K562 (cell line): ENCODE results near the gene AHCY. TPM values are rescaled to one million over a fixed set of nuclear protein-coding genes. Genes with fewer than 3 reads are reported as not detected.

Experiments used
- ARHGAP35 ChIP-seq: fragments of 450-650 bp; IDR thresholded peaks from 2 replicates; pipeline ENCODE4 v1.6.1; 2018; ENCODE audit not compliant: partially characterized antibody
- ARNT ChIP-seq, 2 experiments: fragments of 450-650 bp; IDR thresholded peaks; 2 replicates each; pipeline ENCODE4 v1.6.1; 2016; ENCODE audit warnings: mild to moderate bottlenecking in 1 of 2
- BHLHE40 ChIP-seq: IDR thresholded peaks from 2 replicates; pipeline ENCODE4 v1.6.1; 2011; ENCODE audit warnings: low read length, improper control_type of control experiment
- CBX5 ChIP-seq: IDR thresholded peaks from 2 replicates; pipeline ENCODE4 v1.6.1; 2014; ENCODE audit warnings: low read depth, borderline replicate concordance
- CREB1 ChIP-seq, 2 experiments: sonication (generic) in 1 of 2; formaldehyde crosslinking in 1 of 2; IDR thresholded peaks; 2 replicates each; pipeline versions ENCODE4 v1.6.1 to v1.8.0; 2012 to 2022; ENCODE audit warnings: inconsistent platforms in 1 of 2, mild to moderate bottlenecking in 1 of 2, missing genetic modification reagents in 1 of 2, moderate library complexity in 1 of 2
- CTBP1 ChIP-seq: fragments of 450-650 bp; IDR thresholded peaks from 2 replicates; pipeline ENCODE4 v1.6.1; 2016; ENCODE audit warnings: borderline replicate concordance
- DACH1 ChIP-seq: fragments of 450-650 bp; IDR thresholded peaks from 2 replicates; pipeline ENCODE4 v1.6.1; 2018; ENCODE audit not compliant: partially characterized antibody
- EZH2 ChIP-seq: IDR thresholded peaks from 2 replicates; pipeline ENCODE4 v1.6.1; 2012; ENCODE audit warnings: low read depth, mild to moderate bottlenecking, inconsistent platforms, low read length, borderline replicate concordance
- FOSL1 ChIP-seq: fragments of 200-800 bp; sonication (Bioruptor generic); conservative IDR thresholded peaks from 2 replicates; pipeline ENCODE4 v1.6.1; 2016; ENCODE audit warnings: missing genetic modification characterization, missing compliant biosample characterization
- GABPB1 ChIP-seq: sonication (generic); formaldehyde crosslinking; IDR thresholded peaks from 2 replicates; pipeline ENCODE4 v1.8.0; 2022; ENCODE audit warnings: mild to moderate bottlenecking, missing genetic modification reagents
- KDM1A ChIP-seq, 2 experiments: fragments of 450-650 bp; IDR thresholded peaks; 2 replicates each; pipeline ENCODE4 v1.6.1; 2016; ENCODE audit warnings: mild to moderate bottlenecking in 2 of 2
- L3MBTL2 ChIP-seq: fragments of 450-650 bp; IDR thresholded peaks from 2 replicates; pipeline ENCODE4 v1.6.1; 2016; ENCODE audit warnings: mild to moderate bottlenecking, moderate library complexity
- NR1H2 ChIP-seq: sonication (generic); formaldehyde crosslinking; IDR thresholded peaks from 2 replicates; pipeline ENCODE4 v1.4.0; 2020; ENCODE audit warnings: mild to moderate bottlenecking, missing genetic modification reagents
- SP1 ChIP-seq: sonication (generic); formaldehyde crosslinking; IDR thresholded peaks from 2 replicates; pipeline ENCODE4 v1.8.1; 2022; ENCODE audit warnings: mild to moderate bottlenecking, missing genetic modification reagents
- SPI1 ChIP-seq: IDR thresholded peaks from 2 replicates; pipeline ENCODE4 v1.6.1; 2011; ENCODE audit warnings: low read depth, low read length, control low read depth, borderline replicate concordance
- TCF3 ChIP-seq: sonication (generic); formaldehyde crosslinking; IDR thresholded peaks from 2 replicates; pipeline ENCODE4 v1.4.0; 2020; ENCODE audit warnings: mild to moderate bottlenecking, missing genetic modification reagents
- THRA ChIP-seq: fragments of 450-650 bp; IDR thresholded peaks from 2 replicates; pipeline ENCODE4 v1.6.1; 2017; ENCODE audit warnings: mild to moderate bottlenecking, moderate library complexity
- ZKSCAN1 ChIP-seq: fragments of 150-350 bp; IDR thresholded peaks from 2 replicates; pipeline ENCODE4 v1.6.1; 2016; ENCODE audit warnings: low read depth, low read length
- ZNF263 ChIP-seq: sonication (generic); formaldehyde crosslinking; IDR thresholded peaks from 2 replicates; pipeline ENCODE4 v1.8.0; 2022; ENCODE audit warnings: mild to moderate bottlenecking, missing genetic modification reagents, borderline replicate concordance
- ZNF431 ChIP-seq: sonication (generic); formaldehyde crosslinking; IDR thresholded peaks from 2 replicates; pipeline ENCODE4 v1.8.0; 2022; ENCODE audit warnings: mild to moderate bottlenecking, missing genetic modification reagents
- ZNF518B ChIP-seq: fragments of 250-450 bp; sonication (Bioruptor Pico); IDR thresholded peaks from 2 replicates; pipeline ENCODE4 v1.5.0; 2021; ENCODE audit warnings: mild to moderate bottlenecking, moderate library complexity
- ZNF644 ChIP-seq: fragments of 200-800 bp; sonication (Bioruptor generic); IDR thresholded peaks from 2 replicates; pipeline ENCODE4 v1.6.1; 2016; ENCODE audit warnings: low read depth, missing genetic modification characterization, missing compliant biosample characterization
- polyA plus RNA-seq, 8 experiments: library from polyadenylated mRNA; depleted of rRNA in 4 of 8; stranded (reverse) in 5 of 8; unstranded in 3 of 8; fragments of >200 nt; fragmentation: Nextera tagmentation in 2 of 8; fragmentation: Illumina TruSeq in 1 of 8; extraction: Ambion mirVana in 2 of 8; extraction: Trizol in 1 of 8; gene quantifications; 2 replicates each; pipeline versions ENCODE4 v1.2.1 to v1.2.3, GENCODE V29; 2011 to 2014; ENCODE audit warnings: inconsistent platforms in 1 of 8, missing spikeins in 1 of 8
- total RNA-seq, 7 experiments: library from RNA; depleted of rRNA in 6 of 7; stranded (reverse); fragments of >200 nt in 6 of 7; fragmentation: Illumina TruSeq in 2 of 7; extraction: Trizol in 2 of 7; gene quantifications; 2 replicates each; pipeline versions ENCODE4 v1.2.1 to v1.2.3, GENCODE V29; 2011 to 2021; ENCODE audit warnings: low replicate concordance in 1 of 7

Gene AHCY
- total and polyA plus RNA-seq, 9 of the 15 experiments (the other 6 are each of a cell fraction or from before 2014, with no cell fraction given) = 82.5 to 269 (median 190) TPM

GRCh38 chr20:34312544-34313217, 9.5 kb upstream of the AHCY start (continued):
- TF ChIP-seq ZNF431 (CRISPR knock-in tag) (no peak), DACH1 (peak; percentile 18), GABPB1 (CRISPR knock-in tag) (peak; percentile 58; the same call in 1 of the 2 replicates), CREB1 (IDR thresholded peaks at IDR 0.05) (no peak), CREB1 (CRISPR knock-in tag; IDR thresholded peaks at IDR 0.05) (peak; percentile 39; the same call in 1 of the 2 replicates), L3MBTL2 (0 out of 2 replicates have a peak, but pooled peaks have one; percentile 28), NR1H2 (CRISPR knock-in tag) (no peak; the same call in 1 of the 2 replicates), ZNF644 (tag) (no peak), ARNT (IDR thresholded peaks at IDR 0.05) (0 out of 4 replicates have a peak, but pooled peaks of 1 of the 2 experiments have one; percentile 41), THRA (no peak), CTBP1 (peak; percentile 77; the same call in 1 of the 2 replicates), ZNF518B (CRISPR knock-in tag) (no peak), SPI1 (no peak), TCF3 (CRISPR knock-in tag) (0 out of 2 replicates have a peak, but pooled peaks have one; percentile 35), FOSL1 (tag) (peak; percentile 22; the same call in 1 of the 2 replicates), BHLHE40 (peak; percentile 60), CBX5 (no peak), ZKSCAN1 (peak; percentile 55; the same call in 1 of the 2 replicates), EZH2 (no peak), KDM1A (IDR thresholded peaks at IDR 0.05) (peak in 1 of 2 experiments; percentile 49; a peak in 1 of 4 replicates), SP1 (CRISPR knock-in tag) (peak; percentile 76; the same call in 1 of the 2 replicates), ZNF263 (CRISPR knock-in tag) (peak; percentile 62; the same call in 1 of the 2 replicates), ARHGAP35 (no peak)
